GM19240 (cell line): ENCODE data around the gene DUXA.

Experiments
- DNase-seq: peaks from one replicate; pipeline ENCODE4 v3.0.0; 2011; ENCODE audit warnings: low spot score; ENCODE audit not compliant: insufficient read length

The DUXA gene

GRCh38 chr19:57105976-57106721 is 61.1 kb downstream of the DUXA start:
- no peak for DNase-seq
